ENCODE data around the gene GPR158.

GPR158 gene

GRCh38 chr10:25405871-25406270, 231.1 kb downstream of the GPR158 start:
- DNase-seq: no peak

GRCh38 chr10:25417611-25418010, 242.8 kb downstream of the GPR158 start:
- DNase-seq: no peak

GRCh38 chr10:25425776-25426175, 251.0 kb downstream of the GPR158 start:
- no peak for DNase-seq

GRCh38 chr10:25436431-25436830, 261.6 kb downstream of the GPR158 start:
- no peak for DNase-seq

GRCh38 chr10:25441270-25441669, 266.5 kb downstream of the GPR158 start:
- no peak for DNase-seq

- no peak for DNase-seq
These were observed 269.5 kb downstream of the GPR158 start for GRCh38 chr10:25444266-25444665.

GRCh38 chr10:25451401-25451800, 276.6 kb downstream of the GPR158 start:
- DNase-seq: no peak

- DNase-seq: no peak
These were observed 278.8 kb downstream of the GPR158 start for GRCh38 chr10:25453619-25454018.

- no peak for DNase-seq
These were observed 281.3 kb downstream of the GPR158 start for GRCh38 chr10:25455980-25456567.

GRCh38 chr10:25457552-25457951, 282.8 kb downstream of the GPR158 start:
- DNase-seq: no peak

- DNase-seq: no peak
These were observed 291.0 kb downstream of the GPR158 start for GRCh38 chr10:25465582-25466372.

- DNase-seq: no peak
These were observed 293.1 kb downstream of the GPR158 start for GRCh38 chr10:25467881-25468280.

- no peak for DNase-seq
These were observed 306.7 kb downstream of the GPR158 start for GRCh38 chr10:25481467-25481866.

GRCh38 chr10:25483999-25484398, 309.2 kb downstream of the GPR158 start:
- no peak for DNase-seq

GRCh38 chr10:25487266-25487665, 312.5 kb downstream of the GPR158 start:
- DNase-seq: no peak

- no peak for DNase-seq
These were observed 317.2 kb downstream of the GPR158 start for GRCh38 chr10:25492040-25492439.

- no peak for DNase-seq
These were observed 317.9 kb downstream of the GPR158 start for GRCh38 chr10:25492680-25493079.

GRCh38 chr10:25493122-25493893, 318.5 kb downstream of the GPR158 start:
- peak; percentile 17 for DNase-seq

GRCh38 chr10:25497246-25497645, 322.4 kb downstream of the GPR158 start:
- DNase-seq: no peak

GRCh38 chr10:25498645-25499044, 323.8 kb downstream of the GPR158 start:
- DNase-seq: no peak

GRCh38 chr10:25501912-25502311, 327.1 kb downstream of the GPR158 start:
- DNase-seq: no peak

- DNase-seq: no peak
These were observed 327.7 kb downstream of the GPR158 start for GRCh38 chr10:25502453-25502852.

GRCh38 chr10:25504306-25504705, 329.5 kb downstream of the GPR158 start:
- no peak for DNase-seq

- no peak for DNase-seq
These were observed 330.0 kb downstream of the GPR158 start for GRCh38 chr10:25504838-25505237.

Measured in fibroblast of skin of right quadriceps (primary cell).